ENCODE results near the gene ANKRD16.
"Not testable (repeated sequence)": the region's sequence is repeated elsewhere in the genome, so short reads cannot be mapped to it uniquely, and the experiment has no call there.

The ANKRD16 gene

DNA sequence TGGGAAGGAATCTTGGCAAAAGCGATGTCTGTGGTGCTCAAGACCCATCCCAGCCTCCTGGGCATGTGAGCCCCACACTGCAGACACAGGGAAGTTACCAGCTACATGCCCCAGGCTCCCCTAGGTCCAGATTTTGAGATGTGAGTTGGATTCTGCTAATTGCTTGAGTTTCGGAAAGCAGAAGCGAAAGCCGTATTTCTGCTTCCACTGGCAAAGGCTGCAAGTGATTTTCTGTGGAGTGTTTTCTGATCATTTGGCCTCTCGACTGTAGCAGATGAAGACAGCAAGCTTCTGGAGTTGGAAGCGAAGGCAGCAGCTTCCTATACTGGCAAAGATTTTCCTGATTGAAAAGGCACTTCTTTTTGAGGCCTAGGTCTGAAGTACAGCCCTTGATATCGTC, 29.6 kb downstream of the ANKRD16 start:
- no peak for TF ChIP-seq ZFX (IDR thresholded peaks at IDR 0.05; ENCODE audit: borderline replicate concordance)
- TF ChIP-seq, protein P1, sequence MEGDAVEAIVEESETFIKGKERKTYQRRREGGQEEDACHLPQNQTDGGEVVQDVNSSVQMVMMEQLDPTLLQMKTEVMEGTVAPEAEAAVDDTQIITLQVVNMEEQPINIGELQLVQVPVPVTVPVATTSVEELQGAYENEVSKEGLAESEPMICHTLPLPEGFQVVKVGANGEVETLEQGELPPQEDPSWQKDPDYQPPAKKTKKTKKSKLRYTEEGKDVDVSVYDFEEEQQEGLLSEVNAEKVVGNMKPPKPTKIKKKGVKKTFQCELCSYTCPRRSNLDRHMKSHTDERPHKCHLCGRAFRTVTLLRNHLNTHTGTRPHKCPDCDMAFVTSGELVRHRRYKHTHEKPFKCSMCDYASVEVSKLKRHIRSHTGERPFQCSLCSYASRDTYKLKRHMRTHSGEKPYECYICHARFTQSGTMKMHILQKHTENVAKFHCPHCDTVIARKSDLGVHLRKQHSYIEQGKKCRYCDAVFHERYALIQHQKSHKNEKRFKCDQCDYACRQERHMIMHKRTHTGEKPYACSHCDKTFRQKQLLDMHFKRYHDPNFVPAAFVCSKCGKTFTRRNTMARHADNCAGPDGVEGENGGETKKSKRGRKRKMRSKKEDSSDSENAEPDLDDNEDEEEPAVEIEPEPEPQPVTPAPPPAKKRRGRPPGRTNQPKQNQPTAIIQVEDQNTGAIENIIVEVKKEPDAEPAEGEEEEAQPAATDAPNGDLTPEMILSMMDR (IDR thresholded peaks at IDR 0.05): no peak
- no peak overlapping the region for H3K27ac ChIP-seq

DNA sequence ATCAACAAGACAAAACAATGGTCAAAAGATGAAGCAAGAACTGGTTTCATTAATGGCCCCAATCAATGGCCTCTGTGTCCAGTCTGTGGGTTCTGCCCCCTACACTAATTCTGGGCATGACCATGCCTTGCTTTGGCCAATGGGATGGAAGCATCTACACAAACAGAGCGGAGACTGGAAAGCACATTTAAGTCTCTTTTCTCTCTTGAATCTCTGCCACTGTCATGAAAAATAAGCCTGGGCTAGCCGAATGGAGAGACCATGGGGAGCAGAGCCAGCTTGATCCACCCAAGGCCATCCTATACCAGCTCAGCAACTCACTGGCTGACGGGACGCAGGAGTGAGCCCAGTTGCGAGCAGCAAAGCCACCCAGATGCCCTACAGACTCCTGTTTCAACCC, 30.9 kb downstream of the ANKRD16 start:
- H3K27ac ChIP-seq: no peak overlapping the region
- TF ChIP-seq, protein P1 (IDR thresholded peaks at IDR 0.05): no peak
- TF ChIP-seq ZFX (IDR thresholded peaks at IDR 0.05; ENCODE audit: borderline replicate concordance): no peak

DNA sequence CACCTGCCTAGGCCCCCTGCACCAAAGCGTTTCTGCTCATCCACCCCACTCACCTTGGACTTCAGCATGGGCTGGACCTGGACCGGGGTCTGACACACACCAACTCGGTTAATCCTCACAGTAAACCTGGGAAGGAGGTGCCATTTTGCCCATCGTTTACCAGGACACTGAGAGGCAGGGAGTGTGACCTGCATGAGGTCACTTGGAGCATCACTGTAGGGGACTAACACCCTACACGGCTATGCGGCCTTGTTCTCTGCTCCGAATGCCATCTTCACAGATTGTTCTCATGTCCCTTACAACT, 33.0 kb downstream of the ANKRD16 start:
- no peak for TF ChIP-seq ZFX (IDR thresholded peaks at IDR 0.05; ENCODE audit: borderline replicate concordance)
- H3K27ac ChIP-seq: no peak overlapping the region

DNA sequence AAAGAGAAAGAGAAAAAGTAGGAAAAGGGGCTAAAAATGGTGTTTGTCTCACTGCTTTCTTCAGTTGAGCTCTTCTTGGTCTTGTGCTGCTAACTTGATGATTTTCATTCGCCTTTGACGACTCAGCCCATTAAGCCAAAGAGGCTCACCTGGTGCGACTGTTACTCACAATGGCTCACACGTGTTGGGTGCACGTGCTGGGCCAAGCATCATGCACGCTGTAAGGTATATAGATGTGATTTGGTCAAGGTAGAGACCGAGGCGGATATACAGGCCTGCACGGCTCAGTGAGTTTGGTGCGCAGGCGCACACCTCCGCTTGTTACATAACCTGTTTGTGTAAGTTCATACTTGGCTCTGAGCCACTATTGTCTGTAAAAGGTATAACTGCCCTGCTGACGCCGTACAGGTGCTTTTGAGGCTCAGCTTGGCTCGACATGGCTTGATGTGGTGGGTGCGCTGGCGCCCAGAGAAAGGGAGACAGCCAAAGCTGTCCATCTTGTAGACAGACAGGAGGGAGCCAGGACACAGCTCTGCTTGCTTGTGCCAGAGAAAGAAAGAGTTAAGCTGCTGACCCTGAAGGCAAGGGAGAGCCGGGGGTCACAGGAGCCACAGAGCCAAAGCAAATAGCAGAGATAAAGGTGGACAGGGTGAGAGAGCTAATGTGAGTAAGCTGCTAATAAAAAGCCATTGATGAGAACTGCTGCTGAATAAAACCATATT, 33.6 kb downstream of the ANKRD16 start:
- TF ChIP-seq, protein P1 (IDR thresholded peaks at IDR 0.05): no peak
- no peak for TF ChIP-seq ZFX (IDR thresholded peaks at IDR 0.05; ENCODE audit: borderline replicate concordance)
- H3K27ac ChIP-seq: no peak overlapping the region

DNA sequence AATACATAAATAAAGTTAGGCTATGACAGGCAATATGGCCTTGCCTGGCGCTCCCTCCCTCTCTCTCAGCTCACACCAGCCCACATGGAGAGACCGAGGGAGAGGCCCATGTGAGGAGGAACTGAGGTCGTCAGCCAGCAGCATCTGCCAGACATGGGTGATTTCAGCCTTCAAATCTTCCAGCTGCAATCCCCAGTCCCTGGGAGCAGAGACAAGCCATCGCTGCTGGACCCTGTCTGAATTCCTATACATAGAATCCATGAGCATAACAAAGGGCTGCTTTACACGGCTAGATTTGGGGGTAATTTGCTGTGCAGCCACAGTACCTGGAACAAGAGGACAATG, 35.6 kb downstream of the ANKRD16 start:
- TF ChIP-seq, protein P1 (IDR thresholded peaks at IDR 0.05): no peak
- no peak for TF ChIP-seq ZFX (IDR thresholded peaks at IDR 0.05; ENCODE audit: borderline replicate concordance)

DNA sequence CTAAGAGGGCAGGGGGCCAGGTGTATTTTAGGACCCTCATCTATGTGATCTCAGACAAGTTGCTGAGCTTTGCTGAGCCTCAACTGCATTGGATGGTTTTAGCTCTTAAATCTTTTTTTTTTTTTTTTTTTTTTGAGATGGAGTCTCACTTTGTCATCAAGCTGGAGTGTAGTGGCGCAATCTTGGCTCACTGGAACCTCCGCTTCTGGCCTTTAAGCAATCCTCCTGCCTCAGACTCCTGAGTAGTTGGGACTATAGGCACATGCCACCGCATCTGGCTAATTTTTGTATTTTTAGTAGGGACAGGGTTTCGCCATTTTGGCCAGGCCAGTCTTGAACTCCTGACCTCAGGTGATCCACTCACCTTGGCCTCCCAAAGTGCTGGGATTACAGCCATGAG, 43.0 kb downstream of the ANKRD16 start:
- not testable (repeated sequence) for H3K27ac ChIP-seq

More for the DNA sequence above, 35.6 kb downstream of the ANKRD16 start:
- H3K27ac ChIP-seq: no peak overlapping the region

DNA sequence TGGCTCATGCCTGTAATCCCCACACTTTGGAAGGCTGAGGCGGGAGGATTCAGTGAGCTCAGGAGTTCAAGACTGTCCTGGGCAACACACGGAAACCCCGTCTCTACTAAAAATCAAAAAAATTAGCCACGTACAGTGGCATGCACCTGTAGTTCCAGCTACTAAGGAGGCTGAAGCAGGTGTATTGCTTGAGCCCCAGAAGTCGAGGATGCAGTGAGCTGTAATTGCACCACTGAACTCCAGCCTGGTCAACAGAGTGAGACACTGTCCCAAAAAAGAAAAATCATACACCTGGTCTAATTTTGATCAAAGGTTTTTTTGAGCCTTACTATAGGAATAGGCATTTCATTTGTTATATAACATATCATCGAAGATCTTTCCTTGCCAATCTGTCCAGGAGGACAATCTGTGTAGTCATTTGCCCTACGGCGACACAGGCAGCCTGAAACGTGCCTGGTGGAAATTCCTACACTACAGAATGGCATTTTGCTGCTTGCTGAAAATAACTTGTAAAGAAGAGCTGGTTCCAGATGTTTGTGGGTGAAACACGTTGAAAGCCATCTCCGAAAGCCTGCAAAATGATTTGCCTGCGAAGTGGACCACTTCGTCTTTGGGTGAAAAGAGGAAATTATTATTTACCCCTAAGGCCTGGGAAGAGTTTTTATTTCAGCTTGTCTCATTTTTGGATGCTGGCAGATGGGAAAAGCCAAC, 45.2 kb downstream of the ANKRD16 start:
- no peak for TF ChIP-seq ZFX (IDR thresholded peaks at IDR 0.05; ENCODE audit: borderline replicate concordance)
- TF ChIP-seq, protein P1 (IDR thresholded peaks at IDR 0.05): no peak
- no peak overlapping the region for H3K27ac ChIP-seq

DNA sequence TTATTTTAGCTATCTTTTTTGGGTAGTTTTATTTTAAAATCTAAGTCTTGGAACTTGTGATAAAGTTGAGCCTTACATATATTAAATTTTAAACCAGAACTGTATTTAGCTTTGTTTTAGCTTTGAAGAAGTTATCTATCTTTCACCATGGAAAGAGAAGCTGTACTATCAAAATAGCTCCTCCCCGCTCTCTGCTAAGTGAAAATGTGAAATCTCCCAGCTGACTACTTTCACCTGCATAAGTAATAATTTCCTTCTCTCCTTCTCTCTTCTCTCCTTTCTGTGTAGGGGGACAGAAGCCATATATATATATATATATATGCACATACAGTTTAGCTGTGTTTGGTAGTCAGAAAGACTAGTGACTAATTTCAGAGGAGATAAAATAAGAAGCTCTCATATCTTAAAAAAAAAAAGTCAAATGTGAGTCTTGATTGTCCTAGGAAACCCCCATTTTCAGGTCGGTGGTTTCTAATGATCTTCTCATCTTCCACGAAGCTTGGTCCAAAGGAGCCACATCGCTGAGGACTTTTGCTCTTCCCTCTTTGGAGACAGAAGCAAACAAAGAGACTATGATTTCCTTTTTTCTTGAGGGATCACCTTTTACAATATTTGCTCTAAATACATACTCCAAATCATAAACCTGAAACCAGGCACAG, 45.9 kb downstream of the ANKRD16 start:
- no peak overlapping the region for H3K27ac ChIP-seq
- TF ChIP-seq, protein P1 (IDR thresholded peaks at IDR 0.05): no peak
- TF ChIP-seq ZFX (IDR thresholded peaks at IDR 0.05; ENCODE audit: borderline replicate concordance): no peak
